GM19099 (cell line): ENCODE measurements around the gene EBF3.

Experiments used
- POLR2A ChIP-seq: IDR thresholded peaks from 3 replicates; pipeline ENCODE4 v1.6.1; 2011; ENCODE audit warnings: low read depth; ENCODE audit not compliant: insufficient read length; ENCODE audit errors: extremely low read depth

EBF3 gene

DNA sequence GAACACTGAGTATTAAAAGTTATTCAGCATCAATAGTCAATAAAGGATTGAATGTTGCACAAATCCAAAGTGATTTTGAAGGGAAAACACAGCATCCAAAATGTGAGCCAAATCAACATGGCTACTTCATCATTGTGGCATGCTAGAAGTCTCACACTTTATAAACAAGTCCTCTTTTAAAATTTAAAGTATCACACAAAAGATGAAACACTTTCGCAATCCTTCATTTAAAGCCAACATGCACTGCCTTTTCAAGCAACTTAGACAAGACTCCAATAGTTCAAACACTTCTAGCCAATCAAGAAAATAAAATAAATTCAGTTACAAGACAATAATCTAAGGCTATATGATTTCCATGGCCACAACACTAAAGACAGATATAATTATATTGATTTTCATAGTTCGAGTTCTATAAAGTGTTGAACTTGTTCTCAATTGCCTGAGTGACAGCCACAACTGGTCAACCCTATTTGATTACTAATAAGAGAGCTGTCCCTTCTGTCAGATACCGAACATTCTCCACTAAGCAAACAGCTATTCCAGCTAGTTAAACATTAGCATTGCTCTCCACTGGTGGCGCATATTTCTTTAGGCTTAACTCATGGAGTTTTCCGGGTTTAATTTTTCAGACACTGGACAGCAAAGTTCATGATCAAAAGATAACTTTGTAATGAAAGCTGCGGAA, 8.3 kb downstream of the EBF3 start:
- TF ChIP-seq POLR2A, result no peak

DNA sequence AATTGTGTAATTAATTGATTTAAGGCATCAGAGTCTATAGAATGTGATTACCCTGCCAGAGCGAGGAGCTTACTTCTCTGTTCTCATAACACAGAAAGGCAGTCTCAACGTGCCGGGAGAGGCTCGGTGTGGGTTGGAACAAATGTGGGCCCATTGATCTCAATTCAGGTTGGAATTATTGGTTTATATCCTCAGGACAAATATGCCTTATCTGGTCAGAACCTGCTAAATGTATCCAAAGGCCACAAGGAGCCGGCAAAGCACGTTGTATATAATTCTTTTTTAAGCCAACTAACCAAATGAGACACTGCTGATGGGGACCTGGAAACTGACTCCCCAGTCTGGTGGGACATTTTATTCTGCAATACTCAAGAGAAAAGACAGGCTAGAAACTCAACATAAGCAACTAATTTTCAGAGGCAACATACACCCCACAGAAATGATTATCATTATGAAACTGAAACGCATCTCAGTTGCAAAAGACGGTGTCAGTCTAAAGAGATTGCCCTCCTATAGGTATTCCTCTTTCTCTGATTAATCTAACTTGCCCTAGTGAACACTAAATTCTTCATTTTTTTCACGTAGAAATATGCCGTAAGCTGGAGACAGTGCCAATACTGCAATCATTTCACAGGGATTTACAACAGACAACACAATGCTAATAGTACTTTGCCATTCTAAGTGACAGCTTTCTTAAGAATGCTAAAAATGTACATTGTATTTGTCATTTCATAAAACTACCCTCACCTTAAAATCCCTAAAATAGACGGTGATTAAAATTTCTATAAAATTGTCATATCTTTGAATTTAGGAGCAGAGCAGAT, 9.4 kb downstream of the EBF3 start:
- TF ChIP-seq POLR2A, result no peak

DNA sequence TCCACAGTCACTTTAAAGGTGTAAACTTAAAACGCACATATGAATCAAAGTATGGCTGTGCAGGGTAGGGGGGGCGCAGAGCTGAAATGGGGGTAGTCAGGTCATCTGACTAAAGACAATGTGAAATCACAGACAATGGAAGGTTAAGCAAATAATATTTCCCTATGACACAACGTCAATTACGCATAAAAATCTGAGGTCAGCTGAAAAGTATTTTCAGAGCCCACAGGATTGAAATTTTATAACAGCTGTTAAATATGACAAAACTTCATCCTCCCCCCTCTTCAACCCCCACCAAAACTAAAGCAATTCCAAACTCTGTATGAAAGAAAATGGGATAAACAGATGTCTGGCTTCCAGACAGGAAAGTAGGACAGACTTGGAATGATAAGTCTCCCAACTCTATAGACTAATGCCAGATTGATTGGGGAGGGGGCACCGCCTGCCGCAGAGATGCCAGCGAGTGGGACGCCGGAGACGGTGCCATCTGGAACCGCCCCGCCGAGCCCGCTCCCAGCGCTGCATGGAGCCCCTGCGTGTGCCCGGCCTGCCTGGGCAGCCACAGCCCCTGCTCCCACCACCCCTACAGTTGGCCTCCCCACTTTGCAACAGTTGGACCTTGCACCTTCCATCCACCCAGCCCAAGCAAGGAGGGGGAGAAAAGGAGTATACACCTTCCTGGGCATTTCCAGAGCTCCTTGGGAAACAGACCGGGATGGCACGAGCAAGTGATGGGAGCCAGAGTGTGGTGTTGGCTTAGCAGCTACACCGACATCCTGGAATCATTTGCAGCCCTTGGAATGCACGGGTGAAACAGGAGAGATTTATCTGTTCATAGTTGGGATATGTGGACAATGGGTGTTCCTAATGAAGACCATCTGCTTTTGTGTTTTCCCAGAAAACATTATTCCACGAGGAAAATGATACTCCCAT, 10.7 kb downstream of the EBF3 start:
- no peak for TF ChIP-seq POLR2A

DNA sequence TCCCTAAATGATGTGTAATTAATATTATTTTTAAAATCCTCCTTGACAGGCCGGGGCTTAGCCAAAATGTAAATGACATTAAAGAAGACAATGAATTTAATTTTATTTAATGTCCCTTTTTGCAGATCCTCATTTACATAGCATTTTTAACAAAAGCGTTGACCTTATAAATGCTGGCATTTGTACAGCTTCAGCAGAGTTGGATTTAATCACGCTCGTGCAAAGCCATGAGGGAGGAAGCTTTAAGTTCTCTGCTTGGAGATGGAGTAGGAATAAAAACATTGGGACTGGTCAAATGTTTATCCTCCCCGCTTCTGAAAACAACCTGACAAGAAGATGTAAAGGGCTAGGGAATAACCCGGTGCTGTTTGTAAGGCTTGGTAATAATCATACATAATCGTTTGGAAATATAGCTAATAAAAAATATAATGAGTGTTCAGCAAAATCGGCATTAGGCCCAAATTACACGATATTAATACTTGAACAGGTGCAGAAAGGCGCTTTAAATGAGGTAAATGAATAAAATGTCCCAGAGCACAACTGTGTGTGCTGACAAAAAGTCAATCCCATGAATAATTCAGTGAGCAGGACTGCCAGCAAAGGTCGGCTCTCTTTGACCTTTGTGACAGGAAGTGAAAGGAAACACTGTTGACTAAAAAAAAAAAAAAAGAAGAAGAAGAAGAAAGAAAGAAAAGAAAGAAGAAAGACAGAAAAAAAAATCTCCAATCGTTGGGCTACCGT, 11.5 kb downstream of the EBF3 start:
- no peak for TF ChIP-seq POLR2A

DNA sequence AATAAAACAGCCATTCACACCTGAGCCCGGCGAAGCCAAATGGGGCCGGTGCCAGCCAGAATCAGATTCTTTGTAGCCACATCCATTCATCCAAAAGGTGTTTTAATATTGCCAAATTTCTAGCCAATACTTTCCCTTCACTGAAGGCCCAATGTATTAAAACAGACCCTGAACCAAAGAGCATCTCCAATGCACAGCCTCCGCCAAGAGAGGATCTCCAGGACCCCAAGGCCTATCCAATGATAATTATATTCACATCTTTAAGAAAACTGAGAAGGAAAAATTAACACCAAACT, 12.2 kb downstream of the EBF3 start:
- no peak for TF ChIP-seq POLR2A

DNA sequence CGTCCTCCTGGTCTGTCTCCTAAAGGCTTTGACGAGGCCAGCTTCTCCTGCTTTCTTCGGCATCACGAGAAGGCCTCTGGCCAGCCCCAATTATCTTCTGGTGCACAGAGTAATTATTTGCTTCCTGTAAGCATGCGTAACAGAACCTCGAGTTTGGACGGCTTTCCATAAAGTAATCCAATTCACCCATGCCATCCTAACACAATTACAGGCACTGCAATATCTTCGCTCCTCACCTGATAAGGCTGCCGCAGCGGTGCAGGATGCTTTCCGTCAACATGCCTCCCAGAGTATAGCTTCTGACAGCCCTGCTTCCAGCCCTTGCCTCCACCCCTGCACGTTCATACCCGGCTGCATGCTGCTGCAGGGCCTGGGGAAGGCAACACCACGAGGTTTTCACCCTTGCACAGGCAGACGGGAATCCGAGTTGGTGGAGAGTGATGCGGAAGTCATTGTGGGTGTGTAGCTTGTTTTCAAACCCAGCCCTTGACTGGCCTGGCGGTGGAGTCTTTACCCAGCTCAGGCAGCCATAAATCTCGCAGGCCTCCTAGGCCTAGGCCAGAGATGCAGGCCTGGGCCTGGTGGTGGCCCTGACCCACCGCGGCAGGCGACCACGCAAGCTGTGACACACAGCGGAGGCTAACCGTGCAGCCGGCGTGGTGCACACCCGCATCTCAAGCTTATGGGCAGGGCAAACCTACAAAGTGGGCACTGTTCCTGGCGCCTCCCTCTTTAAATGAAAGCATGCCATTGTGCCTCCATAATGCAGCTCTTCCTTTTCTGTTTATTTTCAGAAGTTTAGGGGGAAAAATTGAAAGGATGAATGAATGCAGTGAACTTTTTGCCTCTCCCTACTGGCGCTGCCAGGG, 12.7 kb downstream of the EBF3 start:
- TF ChIP-seq POLR2A, result no peak

DNA sequence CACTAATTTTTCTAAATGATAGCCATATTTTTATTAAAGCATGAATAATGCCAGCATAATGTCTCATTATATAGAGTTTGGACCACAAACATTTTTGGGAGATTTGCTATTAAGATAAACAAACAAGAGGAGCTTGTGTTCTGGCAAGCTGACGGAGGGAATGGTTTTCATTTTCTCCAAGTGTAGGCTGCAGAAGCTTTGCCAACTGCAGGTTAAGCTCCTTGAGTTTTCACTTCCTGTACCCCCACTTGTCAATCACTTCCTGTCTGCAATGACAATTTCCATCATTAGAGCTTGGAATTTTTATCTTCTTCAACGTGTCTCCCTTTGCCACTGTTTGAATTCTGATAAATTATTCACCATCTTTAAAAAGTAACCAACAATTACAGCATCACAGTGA, 13.4 kb downstream of the EBF3 start:
- TF ChIP-seq POLR2A, result no peak

DNA sequence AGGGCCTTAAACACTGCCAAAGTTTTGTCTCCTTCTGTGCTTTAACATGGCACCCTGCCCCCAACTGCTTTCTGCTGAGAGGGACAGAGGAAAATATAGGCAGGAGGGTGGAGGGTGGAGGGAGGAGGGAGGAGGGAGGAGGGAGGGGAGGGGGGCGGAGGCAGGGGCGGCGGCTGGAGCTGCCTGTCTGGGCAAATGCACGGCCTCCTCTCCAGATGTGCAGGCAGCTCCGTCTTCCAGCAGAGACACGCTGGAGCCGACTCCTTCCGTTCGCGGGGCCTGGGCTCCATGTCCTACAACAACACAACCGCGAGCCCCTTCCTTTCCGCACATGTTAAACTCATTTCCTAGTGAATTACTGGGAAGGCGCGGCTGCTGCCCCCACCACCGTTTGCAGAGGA, 14.2 kb downstream of the EBF3 start:
- TF ChIP-seq POLR2A, result no peak

DNA sequence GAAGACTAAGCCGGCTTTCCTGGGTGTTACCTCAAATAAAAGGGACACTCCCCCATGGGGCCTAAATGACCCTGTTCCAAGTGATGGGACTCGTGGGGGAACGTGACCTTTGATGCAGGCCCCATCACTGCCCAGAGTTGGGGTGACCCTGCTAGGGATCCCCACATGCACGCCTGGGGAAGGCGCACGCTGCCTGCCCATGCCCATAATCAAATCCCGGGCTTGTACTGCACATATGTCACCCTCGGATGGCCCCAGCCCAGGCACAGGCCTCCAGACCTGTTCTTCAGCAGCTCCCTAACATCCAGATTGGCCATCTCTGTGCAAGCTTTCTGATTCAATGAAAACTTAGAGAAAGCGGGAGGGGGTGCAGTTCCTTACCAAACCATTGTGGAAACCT, 14.7 kb downstream of the EBF3 start:
- TF ChIP-seq POLR2A, result no peak

DNA sequence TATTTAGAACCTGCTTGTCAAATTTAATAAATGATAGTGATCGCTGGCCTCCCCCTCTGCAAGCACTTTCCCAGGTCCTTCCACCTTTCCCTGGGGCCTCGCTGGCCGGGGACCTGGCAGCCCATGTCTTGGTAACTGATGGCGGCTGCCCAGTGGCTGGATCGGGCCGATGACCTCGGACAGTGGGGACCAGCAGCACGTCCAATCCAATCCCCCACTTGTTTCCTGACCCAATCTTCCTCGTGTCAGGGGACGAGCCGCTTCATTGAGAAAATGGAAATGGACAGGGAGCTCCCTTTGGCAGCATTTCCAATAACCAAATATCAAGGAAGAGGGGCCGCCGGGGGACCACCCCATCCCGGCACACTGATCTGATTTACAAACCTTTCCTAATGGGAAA, 17.2 kb downstream of the EBF3 start:
- no peak for TF ChIP-seq POLR2A

DNA sequence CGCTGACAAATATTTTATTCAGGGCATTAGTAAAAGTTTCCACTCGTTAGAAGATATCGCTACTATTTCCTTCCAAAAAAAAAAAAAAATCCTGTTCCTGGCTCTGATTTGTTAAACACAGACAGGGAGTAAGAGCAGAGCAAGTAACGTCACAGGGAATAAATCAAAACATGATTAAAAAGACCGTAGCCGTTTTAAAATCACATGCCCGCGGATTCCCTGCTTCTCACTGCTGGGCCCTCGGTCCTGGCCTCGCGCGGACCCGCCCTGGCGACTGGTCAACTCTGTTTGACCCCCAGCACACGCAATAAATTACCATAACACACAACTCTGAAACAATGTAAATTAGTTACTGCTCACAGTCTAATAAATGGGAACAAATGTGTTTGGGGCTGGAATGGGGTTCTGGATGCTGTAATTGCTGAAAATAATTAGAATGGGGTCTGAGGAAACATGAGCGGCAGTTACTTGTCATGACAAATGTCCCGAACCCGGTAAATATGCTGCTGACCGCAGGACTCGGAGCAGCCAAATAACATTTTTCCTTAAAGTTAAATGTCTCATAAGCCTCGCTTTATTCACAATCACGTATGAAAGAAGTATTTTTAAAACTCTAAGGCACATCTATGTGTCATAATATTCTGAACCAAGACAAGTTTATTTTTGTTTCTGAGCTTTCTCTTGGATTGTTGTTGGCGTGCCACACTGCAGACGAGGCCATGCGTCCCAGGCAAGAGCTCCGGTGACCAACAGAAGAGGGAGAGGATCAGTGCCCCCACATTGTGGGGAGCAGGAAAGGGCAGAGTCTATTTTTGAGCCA, 17.9 kb downstream of the EBF3 start:
- TF ChIP-seq POLR2A, result no peak

DNA sequence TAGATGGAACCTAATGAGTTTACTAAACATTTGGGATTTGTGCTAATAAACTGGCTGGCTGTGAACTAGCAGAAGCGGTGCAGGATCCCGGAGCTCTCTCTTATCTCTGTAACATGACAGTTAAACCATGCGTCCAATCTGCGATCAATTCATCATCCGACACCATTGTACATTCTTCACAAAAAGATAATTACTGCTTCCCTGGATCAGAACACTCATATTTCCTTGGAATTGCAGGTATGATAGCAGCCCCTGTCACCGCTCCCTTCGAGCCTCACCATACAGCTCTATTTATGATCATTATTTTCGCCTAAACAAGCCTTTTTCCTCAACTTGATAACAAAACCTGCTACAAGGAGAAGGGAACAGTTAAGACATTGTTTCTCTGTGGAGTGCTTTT, 18.5 kb downstream of the EBF3 start:
- TF ChIP-seq POLR2A, result no peak

DNA sequence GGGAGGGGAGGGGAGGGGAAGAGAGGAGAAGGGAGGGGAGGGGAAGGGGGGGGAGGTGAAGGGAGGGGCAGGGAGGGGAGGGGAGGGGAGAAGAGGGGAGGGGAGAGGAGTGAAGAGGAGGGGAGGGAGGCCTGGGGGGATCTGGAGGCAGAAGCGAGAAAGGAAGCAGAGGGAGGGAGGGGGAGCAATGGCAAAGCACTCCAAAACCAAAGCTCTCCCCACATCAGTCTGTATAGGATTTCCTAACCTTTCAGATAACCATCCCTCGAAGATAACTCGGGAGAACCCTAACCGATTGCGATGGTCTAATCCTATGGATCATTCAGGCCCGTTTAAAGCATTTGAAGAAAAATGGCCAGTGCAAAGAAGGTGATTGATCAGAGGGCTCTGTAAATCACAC, 19.0 kb downstream of the EBF3 start:
- no peak for TF ChIP-seq POLR2A
